Measurements from ENCODE around the gene RELL2.

The RELL2 gene

GRCh38 chr5:141677415-141677814, 40.6 kb downstream of the RELL2 start:
- Histone ChIP-seq H3K9me3 (ENCODE audit: control insufficient read depth, low read length) (no peaks in the 10 kb centered on the region), H3K4me3 (ENCODE audit: extremely low read depth, insufficient read depth, low read length, poor library complexity, severe bottlenecking) (no peak overlapping the region), H3K36me3 (ENCODE audit: control insufficient read depth, insufficient read depth, low read length) (peaks cover 48% of the 10 kb centered on the region), H3K27ac (ENCODE audit: low read depth, low read length, severe bottlenecking) (no peak overlapping the region), H3K4me1 (ENCODE audit: control insufficient read depth, insufficient read depth, low read length, poor library complexity, severe bottlenecking) (peaks cover 13% of the 10 kb centered on the region)

GRCh38 chr5:141680178-141680577, 43.4 kb downstream of the RELL2 start:
- peaks cover 31% of the 10 kb centered on the region for H3K4me1 ChIP-seq (ENCODE audit: control insufficient read depth, insufficient read depth, low read length, poor library complexity, severe bottlenecking)
- peak overlapping the region; percentile 50 for H3K4me3 ChIP-seq (ENCODE audit: extremely low read depth, insufficient read depth, low read length, poor library complexity, severe bottlenecking)
- peaks cover 29% of the 10 kb centered on the region for H3K36me3 ChIP-seq (ENCODE audit: control insufficient read depth, insufficient read depth, low read length)
- H3K27ac ChIP-seq (ENCODE audit: low read depth, low read length, severe bottlenecking), result peak overlapping the region; percentile 97
- 91 to 93% methylated on average over 16 of the region's 16 CpGs for WGBS, 2 experiments (ENCODE audit: insufficient coverage in 2 of 2)
- H3K9me3 ChIP-seq (ENCODE audit: control insufficient read depth, low read length), result no peaks in the 10 kb centered on the region

GRCh38 chr5:141680751-141681201, 44.0 kb downstream of the RELL2 start:
- peak overlapping the region; percentile 50 for H3K4me3 ChIP-seq (ENCODE audit: extremely low read depth, insufficient read depth, low read length, poor library complexity, severe bottlenecking)
- WGBS, 2 experiments (ENCODE audit: insufficient coverage in 2 of 2), result 0% methylated on average over 2 of the region's 6 CpGs; no CpG with 5 or more reads in 1 of the 2 experiments
- H3K9me3 ChIP-seq (ENCODE audit: control insufficient read depth, low read length), result no peaks in the 10 kb centered on the region
- peaks cover 28% of the 10 kb centered on the region for H3K36me3 ChIP-seq (ENCODE audit: control insufficient read depth, insufficient read depth, low read length)
- H3K4me1 ChIP-seq (ENCODE audit: control insufficient read depth, insufficient read depth, low read length, poor library complexity, severe bottlenecking), result peaks cover 31% of the 10 kb centered on the region
- peak overlapping the region; percentile 97 for H3K27ac ChIP-seq (ENCODE audit: low read depth, low read length, severe bottlenecking)

- H3K27ac ChIP-seq (ENCODE audit: low read depth, low read length, severe bottlenecking), result peak overlapping the region; percentile 97
- peaks cover 31% of the 10 kb centered on the region for H3K4me1 ChIP-seq (ENCODE audit: control insufficient read depth, insufficient read depth, low read length, poor library complexity, severe bottlenecking)
- peak overlapping the region; percentile 50 for H3K4me3 ChIP-seq (ENCODE audit: extremely low read depth, insufficient read depth, low read length, poor library complexity, severe bottlenecking)
- no peaks in the 10 kb centered on the region for H3K9me3 ChIP-seq (ENCODE audit: control insufficient read depth, low read length)
- 21 to 24% methylated on average over 2 of the region's 2 CpGs for WGBS, 2 experiments (ENCODE audit: insufficient coverage in 2 of 2)
- H3K36me3 ChIP-seq (ENCODE audit: control insufficient read depth, insufficient read depth, low read length), result peaks cover 28% of the 10 kb centered on the region
These were observed 44.5 kb downstream of the RELL2 start for GRCh38 chr5:141681295-141681694.

GRCh38 chr5:141681695-141682641, 45.2 kb downstream of the RELL2 start, which contains the start of gene ARAP3:
ARAP3 (minus strand) TSS chr5:141682230; CDS start chr5:141680486, 1,744 bp downstream.
- Histone ChIP-seq H3K9me3 (ENCODE audit: control insufficient read depth, low read length) (no peaks in the 10 kb centered on the region), H3K4me1 (ENCODE audit: control insufficient read depth, insufficient read depth, low read length, poor library complexity, severe bottlenecking) (peaks cover 31% of the 10 kb centered on the region), H3K27ac (ENCODE audit: low read depth, low read length, severe bottlenecking) (peak within 1 kb of the TSS; percentile 97), H3K4me3 (ENCODE audit: extremely low read depth, insufficient read depth, low read length, poor library complexity, severe bottlenecking) (peak within 1 kb of the TSS; percentile 50), H3K36me3 (ENCODE audit: control insufficient read depth, insufficient read depth, low read length) (peaks cover 23% of the 10 kb centered on the region)
- WGBS, 2 experiments (ENCODE audit: insufficient coverage in 2 of 2), result 4% methylated on average over 43 to 56 of the region's 77 CpGs

- Histone ChIP-seq H3K4me3 (ENCODE audit: extremely low read depth, insufficient read depth, low read length, poor library complexity, severe bottlenecking) (no peak overlapping the region), H3K27ac (ENCODE audit: low read depth, low read length, severe bottlenecking) (peak overlapping the region; percentile 46), H3K9me3 (ENCODE audit: control insufficient read depth, low read length) (no peaks in the 10 kb centered on the region), H3K36me3 (ENCODE audit: control insufficient read depth, insufficient read depth, low read length) (peaks cover 11% of the 10 kb centered on the region), H3K4me1 (ENCODE audit: control insufficient read depth, insufficient read depth, low read length, poor library complexity, severe bottlenecking) (peaks cover 45% of the 10 kb centered on the region)
These were observed 46.9 kb downstream of the RELL2 start for GRCh38 chr5:141683596-141684141.

- 89 to 100% methylated on average over 1 of the region's 1 CpG for WGBS, 2 experiments (ENCODE audit: insufficient coverage in 2 of 2)
- no peak overlapping the region for H3K27ac ChIP-seq (ENCODE audit: low read depth, low read length, severe bottlenecking)
These were observed 48.8 kb downstream of the RELL2 start for GRCh38 chr5:141685591-141685990.

GRCh38 chr5:141686648-141687416, 50.0 kb downstream of the RELL2 start:
- H3K4me1 ChIP-seq (ENCODE audit: control insufficient read depth, insufficient read depth, low read length, poor library complexity, severe bottlenecking), result peaks cover 42% of the 10 kb centered on the region
- no peak overlapping the region for H3K4me3 ChIP-seq (ENCODE audit: extremely low read depth, insufficient read depth, low read length, poor library complexity, severe bottlenecking)
- no peaks in the 10 kb centered on the region for H3K36me3 ChIP-seq (ENCODE audit: control insufficient read depth, insufficient read depth, low read length)
- H3K9me3 ChIP-seq (ENCODE audit: control insufficient read depth, low read length), result no peaks in the 10 kb centered on the region
- 65 to 67% methylated on average over 2 of the region's 3 CpGs for WGBS, 2 experiments (ENCODE audit: insufficient coverage in 2 of 2)
- peak overlapping the region; percentile 75 for H3K27ac ChIP-seq (ENCODE audit: low read depth, low read length, severe bottlenecking)

More at GRCh38 chr5:141685591-141685990, 48.8 kb downstream of the RELL2 start:
- no peaks in the 10 kb centered on the region for H3K36me3 ChIP-seq (ENCODE audit: control insufficient read depth, insufficient read depth, low read length)
- no peak overlapping the region for H3K4me3 ChIP-seq (ENCODE audit: extremely low read depth, insufficient read depth, low read length, poor library complexity, severe bottlenecking)
- H3K4me1 ChIP-seq (ENCODE audit: control insufficient read depth, insufficient read depth, low read length, poor library complexity, severe bottlenecking), result peaks cover 42% of the 10 kb centered on the region
- no peaks in the 10 kb centered on the region for H3K9me3 ChIP-seq (ENCODE audit: control insufficient read depth, low read length)
